H1 (cell line): ENCODE results near the gene DHX9. TPM values are rescaled to one million over a fixed set of nuclear protein-coding genes. Genes with fewer than 3 reads are reported as not detected.

ENCODE experiments used
- ASH2L ChIP-seq: fragments of 200-600, 300-600 bp; sonication (generic); IDR thresholded peaks from one replicate; pipeline ENCODE4 v1.7.1; 2017; ENCODE audit warnings: low read length
- ATF2 ChIP-seq: IDR thresholded peaks from 2 replicates; pipeline ENCODE4 v1.6.1; 2012; ENCODE audit warnings: low read length, inconsistent platforms
- BCL11A ChIP-seq, 2 experiments: IDR thresholded peaks; one replicate each; pipeline ENCODE4 v1.6.1; 2011; ENCODE audit warnings: low read depth in 2 of 2, low read length in 2 of 2, mild to moderate bottlenecking in 2 of 2
- CREB1 ChIP-seq: IDR thresholded peaks from 2 replicates; pipeline ENCODE4 v1.6.1; 2012; ENCODE audit warnings: inconsistent platforms
- EGR1 ChIP-seq: IDR thresholded peaks from 2 replicates; pipeline ENCODE4 v1.6.1; 2011; ENCODE audit warnings: low read depth, low read length, borderline replicate concordance
- HDAC2 ChIP-seq, 2 experiments: fragments of 300-600 bp in 1 of 2; sonication (generic) in 1 of 2; IDR thresholded peaks; 2 replicates each; pipeline ENCODE4 v1.6.1; 2011 to 2012; ENCODE audit warnings: low read depth in 2 of 2, low read length in 2 of 2, mild to moderate bottlenecking in 2 of 2, moderate library complexity in 2 of 2, borderline replicate concordance in 1 of 2, inconsistent platforms in 1 of 2
- SIRT6 ChIP-seq: IDR thresholded peaks from one replicate; pipeline ENCODE4 v1.7.1; 2012; ENCODE audit warnings: low read length, inconsistent platforms
- SRF ChIP-seq: IDR thresholded peaks from 2 replicates; pipeline ENCODE4 v1.6.1; 2011; ENCODE audit warnings: mild to moderate bottlenecking, low read depth, low read length, moderate library complexity
- YY1 ChIP-seq: IDR thresholded peaks from 2 replicates; pipeline ENCODE4 v1.6.1; 2011; ENCODE audit warnings: low read depth, mild to moderate bottlenecking, low read length
- polyA plus RNA-seq, 7 experiments: library from polyadenylated mRNA; depleted of rRNA in 3 of 7; stranded (reverse) in 5 of 7; unstranded in 2 of 7; fragments of >200 nt in 5 of 7; fragments of 200-250 nt in 2 of 7; gene quantifications; 1 replicate in 5 of 7; 2 replicates in 1 of 7; 4 replicates in 1 of 7; pipeline versions ENCODE4 v1.2.1 to v1.2.3, GENCODE V29; 2011 to 2013; ENCODE audit warnings: missing spikeins in 2 of 7, mixed read lengths in 2 of 7
- total RNA-seq: library from RNA; stranded (reverse); fragmentation: NEBNext Ultra II Directional; extraction: Animal tissue kit (Norgen Biotek cat#: 25700); gene quantifications from 2 replicates; pipeline ENCODE4 v1.2.1, GENCODE V29; 2021

Gene DHX9
- total and polyA plus RNA-seq, 2 of the 8 experiments (the other 6 are each of a cell fraction or from before 2014, with no cell fraction given) = 153 to 333 TPM

- TF ChIP-seq YY1 (peak; percentile 88), BCL11A (IDR thresholded peaks at IDR 0.05; ENCODE audit: low read depth in 2 of 2, low read length in 2 of 2) (no peak), ASH2L (peak; percentile 79), HDAC2 (IDR thresholded peaks at IDR 0.05; ENCODE audit: borderline replicate concordance in 1 of 2, low read depth in 2 of 2, low read length in 2 of 2) (no peak), ATF2 (no peak), EGR1 (no peak), SIRT6 (no peak), SRF (no peak), CREB1 (0 out of 2 replicates have a peak, but pooled peaks have one; percentile 37)
These were observed 71.0 kb downstream of the DHX9 start (continued) for GRCh38 chr1:182910143-182910542.
